CD14-positive monocyte (primary cell): ENCODE data around the gene EIF4EBP3. TPM values are rescaled to one million over a fixed set of nuclear protein-coding genes. Genes with fewer than 3 reads are reported as not detected.

Experiments used
- DNase-seq, 3 donors: peaks; one replicate each; pipeline ENCODE4 v3.0.0-alpha.2; 2011 to 2022
- H2AFZ ChIP-seq: 2 replicates; pipeline ENCODE4 v1.6.0; 2012; ENCODE audit warnings: mild to moderate bottlenecking, low read depth, low read length, inconsistent platforms; ENCODE audit not compliant: insufficient read depth, poor library complexity, severe bottlenecking
- H3K27ac ChIP-seq, 2 donors: 1 replicate in 1 of 2; 2 replicates in 1 of 2; pipeline ENCODE4 v1.5.1; 2012 to 2013; ENCODE audit warnings: low read length in 2 of 2, control low read depth in 1 of 2, inconsistent platforms in 1 of 2, low read depth in 1 of 2, mild to moderate bottlenecking in 1 of 2
- H3K27me3 ChIP-seq, 2 donors: one replicate each; pipeline versions ENCODE4 v1.6.0 to v1.6.1; 2011 to 2013; ENCODE audit warnings: low read length in 2 of 2; ENCODE audit not compliant: control insufficient read depth in 2 of 2, insufficient read depth in 2 of 2
- H3K36me3 ChIP-seq, 2 donors: replicated peaks in 1 of 2; 1 replicate in 1 of 2; 2 replicates in 1 of 2; pipeline versions ENCODE4 v1.5.1 to v1.6.1; 2012 to 2013; ENCODE audit warnings: low read length in 2 of 2, control low read depth in 1 of 2, inconsistent platforms in 1 of 2, mild to moderate bottlenecking in 1 of 2; ENCODE audit not compliant: insufficient read depth in 2 of 2, control insufficient read depth in 1 of 2
- H3K4me1 ChIP-seq, 2 donors: 1 replicate in 1 of 2; 2 replicates in 1 of 2; pipeline versions ENCODE4 v1.5.1 to v1.6.1; 2012 to 2013; ENCODE audit warnings: low read length in 2 of 2, control low read depth in 1 of 2, inconsistent platforms in 1 of 2, mild to moderate bottlenecking in 1 of 2, moderate library complexity in 1 of 2; ENCODE audit not compliant: insufficient read depth in 2 of 2, control insufficient read depth in 1 of 2
- H3K4me2 ChIP-seq: replicated peaks from 2 replicates; pipeline ENCODE3; 2012; ENCODE audit warnings: low read length, moderate library complexity, mild to moderate bottlenecking; ENCODE audit not compliant: poor library complexity, severe bottlenecking; ENCODE audit errors: extremely low read depth
- H3K4me3 ChIP-seq, 3 experiments: fragments of 200-600 bp in 1 of 3; sonication (generic) in 1 of 3; replicated peaks in 1 of 3; 1 replicate in 2 of 3; 2 replicates in 1 of 3; pipeline ENCODE4 v1.5.1; 2011 to 2013; ENCODE audit warnings: low read length in 3 of 3, mild to moderate bottlenecking in 3 of 3, control low read depth in 2 of 3, low read depth in 2 of 3, inconsistent platforms in 1 of 3, moderate library complexity in 1 of 3
- H3K79me2 ChIP-seq: 2 replicates; pipeline ENCODE4 v1.6.0; 2012; ENCODE audit warnings: mild to moderate bottlenecking, control low read depth, inconsistent platforms, low read length, moderate library complexity; ENCODE audit not compliant: insufficient read depth
- H3K9ac ChIP-seq: 2 replicates; pipeline ENCODE4 v1.6.0; 2017; ENCODE audit warnings: low read length, mild to moderate bottlenecking; ENCODE audit not compliant: insufficient read depth, poor library complexity, severe bottlenecking
- H3K9me3 ChIP-seq, 2 donors: replicated peaks in 1 of 2; 1 replicate in 1 of 2; 2 replicates in 1 of 2; pipeline versions ENCODE4 v1.5.1 to v1.6.1; 2012 to 2013; ENCODE audit warnings: low read length in 2 of 2, control low read depth in 1 of 2; ENCODE audit not compliant: control insufficient read depth in 1 of 2, insufficient read depth in 1 of 2
- H4K20me1 ChIP-seq: 2 replicates; pipeline ENCODE4 v1.6.0; 2012; ENCODE audit warnings: mild to moderate bottlenecking, low read length, control low read depth, moderate library complexity; ENCODE audit not compliant: insufficient read depth
- H3K27ac Mint-ChIP-seq, 7 donors: one replicate each; pipeline ENCODE4 v1.8.0; 2020; ENCODE audit warnings: mild to moderate bottlenecking in 7 of 7, mixed read lengths in 7 of 7, moderate library complexity in 6 of 7, inconsistent platforms in 2 of 7
- H3K27me3 Mint-ChIP-seq, 3 donors: one replicate each; pipeline ENCODE4 v1.8.0; 2021 to 2022; ENCODE audit warnings: low read depth in 3 of 3, mild to moderate bottlenecking in 3 of 3, mixed read lengths in 3 of 3, moderate library complexity in 3 of 3, inconsistent platforms in 1 of 3
- H3K36me3 Mint-ChIP-seq, 2 donors: one replicate each; pipeline ENCODE4 v1.8.0; 2020; ENCODE audit warnings: mixed read lengths in 2 of 2, inconsistent platforms in 1 of 2, mild to moderate bottlenecking in 1 of 2
- H3K4me1 Mint-ChIP-seq: one replicate; pipeline ENCODE4 v1.8.0; 2020; ENCODE audit warnings: mild to moderate bottlenecking, mixed read lengths
- H3K4me3 Mint-ChIP-seq, 2 donors: one replicate each; pipeline ENCODE4 v1.8.0; 2020; ENCODE audit warnings: mild to moderate bottlenecking in 2 of 2, mixed read lengths in 2 of 2, moderate library complexity in 1 of 2
- H3K9me3 Mint-ChIP-seq, 7 donors: one replicate each; pipeline ENCODE4 v1.8.0; 2020 to 2022; ENCODE audit warnings: mixed read lengths in 7 of 7, mild to moderate bottlenecking in 6 of 7, moderate library complexity in 6 of 7, inconsistent platforms in 2 of 7
- WGBS: methylation state at CpG from one replicate; pipeline ENCODE4 v1.1.5; 2013; ENCODE audit warnings: missing lambda C conversion rate; ENCODE audit not compliant: insufficient coverage; 5-methylcytosine and 5-hydroxymethylcytosine counted together
- intact Hi-C, 2 donors: fragments of 100-400 bp; cut with micrococcal nuclease; formaldehyde crosslinking; loops; one replicate each; pipeline versions ENCODE4 v1.15.0 to v1.15.1; 2023
- polyA plus RNA-seq, 3 donors: library from polyadenylated mRNA; depleted of rRNA in 1 of 3; unstranded in 2 of 3; stranded (reverse) in 1 of 3; fragments of 300-500 nt in 2 of 3; fragments of >200 nt in 1 of 3; fragmentation: Illumina TruSeq in 2 of 3; gene quantifications; 1 replicate in 2 of 3; 2 replicates in 1 of 3; pipeline ENCODE4 v1.2.3, GENCODE V29; 2012 to 2021
- TF ChIP-seq, protein P1 (sequence below): fragments of 200-600 bp; IDR thresholded peaks from one replicate; pipeline ENCODE4 v1.8.0; 2022; ENCODE audit warnings: antibody characterized with exemption, mild to moderate bottlenecking

EIF4EBP3 gene
- polyA plus RNA-seq, 3 donors: 22.8 to 46.0 (median 41.9) TPM

DNA sequence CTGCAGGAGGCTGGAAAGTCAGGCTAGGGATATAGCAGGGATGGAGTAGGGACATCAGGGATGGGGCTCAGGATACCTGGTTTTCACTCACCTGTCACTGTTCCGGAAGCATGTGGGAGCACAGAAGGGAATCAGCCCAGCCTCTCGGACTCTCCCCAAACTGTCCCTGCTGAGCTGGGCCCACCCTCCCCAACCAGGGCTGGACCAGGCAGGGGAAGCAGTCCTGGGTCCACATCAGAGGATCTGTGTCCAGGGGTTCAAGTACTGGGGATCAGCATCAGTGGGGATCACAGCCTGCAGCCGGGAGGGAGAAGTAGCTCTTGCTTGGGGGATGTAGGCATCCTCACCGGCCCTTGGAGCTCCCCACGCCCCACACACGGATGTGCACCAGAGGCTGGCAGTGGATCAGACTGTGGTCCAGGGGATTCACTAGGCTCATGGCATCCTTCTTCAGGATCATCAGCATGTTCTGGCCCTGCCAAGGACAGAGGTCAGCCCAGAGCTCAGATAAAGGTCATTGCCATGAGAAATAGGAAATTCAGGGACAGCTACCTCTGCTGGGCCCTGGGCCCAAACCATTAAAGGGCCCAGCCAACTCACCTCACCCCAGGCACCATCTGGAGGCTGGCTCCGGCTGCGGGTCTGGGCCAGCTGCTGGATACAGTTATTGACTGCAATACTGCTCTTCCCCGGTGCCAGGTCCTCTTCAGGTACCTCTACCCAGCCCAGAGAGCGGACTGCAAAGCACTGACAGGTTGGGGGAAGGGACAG lies 14.5 kb downstream of the EIF4EBP3 start:
- Mint-ChIP-seq H3K36me3 (peaks cover 40 to 50% of the 10 kb centered on the region in 2 donors), H3K27ac (no peak overlapping the region), H3K4me3 (no peak overlapping the region), H3K27me3 (peaks cover 0 to 3% (median 0%) of the 10 kb centered on the region in 3 donors), H3K9me3 (peaks cover 0 to 1% (median 0%) of the 10 kb centered on the region in 7 donors), H3K4me1 (peaks cover 51% of the 10 kb centered on the region)
- TF ChIP-seq, protein P1, sequence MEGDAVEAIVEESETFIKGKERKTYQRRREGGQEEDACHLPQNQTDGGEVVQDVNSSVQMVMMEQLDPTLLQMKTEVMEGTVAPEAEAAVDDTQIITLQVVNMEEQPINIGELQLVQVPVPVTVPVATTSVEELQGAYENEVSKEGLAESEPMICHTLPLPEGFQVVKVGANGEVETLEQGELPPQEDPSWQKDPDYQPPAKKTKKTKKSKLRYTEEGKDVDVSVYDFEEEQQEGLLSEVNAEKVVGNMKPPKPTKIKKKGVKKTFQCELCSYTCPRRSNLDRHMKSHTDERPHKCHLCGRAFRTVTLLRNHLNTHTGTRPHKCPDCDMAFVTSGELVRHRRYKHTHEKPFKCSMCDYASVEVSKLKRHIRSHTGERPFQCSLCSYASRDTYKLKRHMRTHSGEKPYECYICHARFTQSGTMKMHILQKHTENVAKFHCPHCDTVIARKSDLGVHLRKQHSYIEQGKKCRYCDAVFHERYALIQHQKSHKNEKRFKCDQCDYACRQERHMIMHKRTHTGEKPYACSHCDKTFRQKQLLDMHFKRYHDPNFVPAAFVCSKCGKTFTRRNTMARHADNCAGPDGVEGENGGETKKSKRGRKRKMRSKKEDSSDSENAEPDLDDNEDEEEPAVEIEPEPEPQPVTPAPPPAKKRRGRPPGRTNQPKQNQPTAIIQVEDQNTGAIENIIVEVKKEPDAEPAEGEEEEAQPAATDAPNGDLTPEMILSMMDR: no peak
- WGBS: 95% methylated on average over 8 of the region's 10 CpGs
- H3K79me2 ChIP-seq: peaks cover 33% of the 10 kb centered on the region
- no peaks in the 10 kb centered on the region for H3K9me3 ChIP-seq
- H3K9ac ChIP-seq: no peak overlapping the region
- no peak overlapping the region for H3K27ac ChIP-seq
- H3K27me3 ChIP-seq: no peaks in the 10 kb centered on the region
- H2AFZ ChIP-seq: no peak overlapping the region
- H3K4me1 ChIP-seq: peaks cover 29 to 57% of the 10 kb centered on the region in 2 donors
- peak in 1 of 3 donors; percentile 4 for DNase-seq
- peaks cover 21 to 32% of the 10 kb centered on the region in 2 donors for H3K36me3 ChIP-seq
- H3K4me3 ChIP-seq: peak overlapping the region in 1 of 3 experiments; percentile 87
- peaks cover 17% of the 10 kb centered on the region for H4K20me1 ChIP-seq
- intact Hi-C loops: loop anchor here (5.0 to 10.0 kb wide), 2 partner anchors 85 to 153 kb away; partner anchors contain the start of genes IK (in 1 of the 2) and NDUFA2 (in 1 of the 2)
- peak overlapping the region; percentile 27 for H3K4me2 ChIP-seq

GRCh38 chr5:140563596-140563995 lies 16.1 kb downstream of the EIF4EBP3 start:
- Mint-ChIP-seq H3K4me3 (peak overlapping the region; percentile 91 to 98), H3K4me1 (peaks cover 54% of the 10 kb centered on the region), H3K36me3 (peaks cover 54 to 63% of the 10 kb centered on the region in 2 donors), H3K27me3 (peaks cover 0 to 2% (median 2%) of the 10 kb centered on the region in 3 donors), H3K27ac (peak overlapping the region; percentile 97 to 99 (median 98)), H3K9me3 (peaks cover 0 to 2% (median 0%) of the 10 kb centered on the region in 7 donors)
- Histone ChIP-seq H3K36me3 (peaks cover 29 to 49% of the 10 kb centered on the region in 2 donors), H3K27ac (peak overlapping the region; percentile 92), H2AFZ (no peak overlapping the region), H4K20me1 (peaks cover 17% of the 10 kb centered on the region), H3K79me2 (peaks cover 40% of the 10 kb centered on the region), H3K4me2 (peak overlapping the region; percentile 82), H3K9ac (peak overlapping the region; percentile 78), H3K9me3 (no peaks in the 10 kb centered on the region), H3K27me3 (no peaks in the 10 kb centered on the region), H3K4me1 (peaks cover 25 to 58% of the 10 kb centered on the region in 2 donors), H3K4me3 (peak overlapping the region; percentile 77 to 87 (median 83))
- WGBS: 67% methylated on average over 4 of the region's 8 CpGs
- no peak for DNase-seq
- intact Hi-C loops: loop anchor here (5.0 to 10.0 kb wide), 2 partner anchors 84 to 151 kb away; partner anchors contain the start of genes IK (in 1 of the 2) and NDUFA2 (in 1 of the 2)
- TF ChIP-seq, protein P1: no peak
